A549 (cell line): Measurements from ENCODE around the gene FKBP1A.

Experiments used
- BHLHE40 ChIP-seq: IDR thresholded peaks from 2 replicates; pipeline ENCODE4 v1.6.1; 2012; ENCODE audit warnings: low read depth, low read length, inconsistent platforms
- POLR2A ChIP-seq: IDR thresholded peaks from 2 replicates; pipeline ENCODE4 v1.6.1; 2012; ENCODE audit warnings: mild to moderate bottlenecking, low read length
- TF ChIP-seq, protein P1 (sequence below): fragments of >200 bp; sonication (Bioruptor Twin); formaldehyde crosslinking; IDR thresholded peaks from 3 replicates; pipeline ENCODE4 v1.5.1; 2016

GRCh38 chr20:1442304-1442703 lies 49.5 kb upstream of the FKBP1A start:
- TF ChIP-seq, protein P1, sequence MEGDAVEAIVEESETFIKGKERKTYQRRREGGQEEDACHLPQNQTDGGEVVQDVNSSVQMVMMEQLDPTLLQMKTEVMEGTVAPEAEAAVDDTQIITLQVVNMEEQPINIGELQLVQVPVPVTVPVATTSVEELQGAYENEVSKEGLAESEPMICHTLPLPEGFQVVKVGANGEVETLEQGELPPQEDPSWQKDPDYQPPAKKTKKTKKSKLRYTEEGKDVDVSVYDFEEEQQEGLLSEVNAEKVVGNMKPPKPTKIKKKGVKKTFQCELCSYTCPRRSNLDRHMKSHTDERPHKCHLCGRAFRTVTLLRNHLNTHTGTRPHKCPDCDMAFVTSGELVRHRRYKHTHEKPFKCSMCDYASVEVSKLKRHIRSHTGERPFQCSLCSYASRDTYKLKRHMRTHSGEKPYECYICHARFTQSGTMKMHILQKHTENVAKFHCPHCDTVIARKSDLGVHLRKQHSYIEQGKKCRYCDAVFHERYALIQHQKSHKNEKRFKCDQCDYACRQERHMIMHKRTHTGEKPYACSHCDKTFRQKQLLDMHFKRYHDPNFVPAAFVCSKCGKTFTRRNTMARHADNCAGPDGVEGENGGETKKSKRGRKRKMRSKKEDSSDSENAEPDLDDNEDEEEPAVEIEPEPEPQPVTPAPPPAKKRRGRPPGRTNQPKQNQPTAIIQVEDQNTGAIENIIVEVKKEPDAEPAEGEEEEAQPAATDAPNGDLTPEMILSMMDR: no peak
- TF ChIP-seq POLR2A (no peak), BHLHE40 (no peak)
